ENCODE results near the gene RTP5. TPM values are rescaled to one million over a fixed set of nuclear protein-coding genes. Genes with fewer than 3 reads are reported as not detected.

The RTP5 gene
- total and polyA plus RNA-seq, 2 donors (not counting 1 experiment from before 2014, with no cell fraction given): not detected

DNA sequence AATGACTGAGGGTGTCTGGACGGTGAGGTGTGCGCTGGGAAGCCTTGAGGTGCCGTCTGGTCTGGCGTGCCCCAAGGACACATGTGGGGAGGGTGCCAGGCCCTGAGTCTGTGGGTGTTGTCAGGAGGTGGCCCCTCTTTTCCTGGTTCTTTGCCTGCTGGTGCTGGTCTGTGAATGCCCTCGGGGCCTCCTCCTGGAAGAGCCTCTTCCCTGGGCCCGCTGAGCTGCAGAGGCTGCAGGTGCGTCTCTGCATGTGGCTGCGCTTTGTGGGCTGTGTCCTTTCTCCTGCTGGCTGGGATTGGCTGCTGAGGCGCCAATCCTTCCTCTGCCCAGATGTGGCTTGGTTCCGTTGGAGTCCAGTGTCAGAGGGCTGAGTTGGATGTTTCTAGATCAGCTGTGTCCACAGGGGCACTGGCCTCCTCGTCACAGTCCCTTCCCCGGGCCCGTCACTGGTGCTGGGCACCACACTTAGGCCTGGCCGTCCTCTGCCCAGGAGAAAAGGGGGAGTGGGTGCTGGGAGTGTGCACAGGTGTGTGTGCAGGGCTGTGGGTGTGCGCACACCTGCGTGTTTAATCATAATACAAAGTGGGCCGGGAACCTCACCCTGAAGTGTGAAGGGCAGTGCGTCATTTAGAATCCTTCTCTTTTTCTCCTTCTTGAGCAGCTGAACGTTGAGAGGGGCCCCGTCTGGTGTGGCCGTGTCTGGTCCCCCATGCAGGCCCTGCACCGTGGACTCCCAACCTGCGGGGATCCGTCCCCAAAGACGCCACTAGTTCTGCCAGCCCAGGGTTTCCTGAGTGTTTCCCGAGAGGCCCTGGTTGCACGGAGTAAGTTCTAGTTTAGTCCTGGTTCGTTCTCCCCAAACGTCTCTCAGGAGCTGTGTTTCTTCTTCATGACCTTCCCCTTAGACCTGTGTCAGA, 35.5 kb downstream of the RTP5 start:
- H3K27me3 Mint-ChIP-seq: no peaks in the 10 kb centered on the region
- no peak for DNase-seq
- Histone ChIP-seq H3K79me2 (ENCODE audit: control insufficient read depth, insufficient read depth, low read length) (peaks cover 36% of the 10 kb centered on the region), H3K4me3 (ENCODE audit: control extremely low read depth in 1 of 5, extremely low read depth in 1 of 5, insufficient read depth in 1 of 5, low read depth in 2 of 5, low read length in 4 of 5) (no peak overlapping the region), H4K20me1 (ENCODE audit: control insufficient read depth, insufficient read depth, low read length, poor library complexity, severe bottlenecking) (peaks cover 52% of the 10 kb centered on the region), H3K4me2 (replicated peaks; ENCODE audit: low read depth, low read length, poor library complexity, severe bottlenecking) (no peak overlapping the region), H3K36me3 (replicated peaks in 1 of 2; ENCODE audit: control extremely low read depth in 1 of 2, control insufficient read depth in 1 of 2, extremely low read depth in 1 of 2, insufficient read depth in 2 of 2, low read length in 1 of 2) (peaks cover 0 to 13% of the 10 kb centered on the region in 2 experiments), H2AFZ (ENCODE audit: insufficient read depth, low read depth, low read length, poor library complexity, severe bottlenecking) (no peak overlapping the region), H3K9ac (ENCODE audit: low read length) (no peak overlapping the region), H3K27ac (ENCODE audit: low read length in 2 of 2) (no peak overlapping the region), H3K9me3 (ENCODE audit: control extremely low read depth in 1 of 3, control insufficient read depth in 2 of 3, insufficient read depth in 1 of 3, low read length in 2 of 3) (no peaks in the 10 kb centered on the region), H3K27me3 (replicated peaks in 1 of 4; ENCODE audit: control extremely low read depth in 1 of 4, control insufficient read depth in 3 of 4, insufficient read depth in 4 of 4, low read length in 3 of 4) (no peaks in the 10 kb centered on the region), H3K4me1 (ENCODE audit: control insufficient read depth in 2 of 2, insufficient read depth in 2 of 2, low read length in 2 of 2) (peaks cover 0 to 6% of the 10 kb centered on the region in 2 donors)
- POLR2A ChIA-PET: no interaction called here
- WGBS (ENCODE audit: insufficient coverage): 95% methylated on average over 28 of the region's 29 CpGs
- CTCF ChIA-PET: no interaction called here
- peaks cover 6% of the 10 kb centered on the region for H3K4me1 Mint-ChIP-seq
- no peak overlapping the region for H3K4me3 Mint-ChIP-seq
- no peak for TF ChIP-seq EZH2 (IDR thresholded peaks at IDR 0.05; ENCODE audit: borderline replicate concordance, insufficient read depth, low read depth, low read length, poor library complexity, severe bottlenecking)
- TF ChIP-seq, protein P1, sequence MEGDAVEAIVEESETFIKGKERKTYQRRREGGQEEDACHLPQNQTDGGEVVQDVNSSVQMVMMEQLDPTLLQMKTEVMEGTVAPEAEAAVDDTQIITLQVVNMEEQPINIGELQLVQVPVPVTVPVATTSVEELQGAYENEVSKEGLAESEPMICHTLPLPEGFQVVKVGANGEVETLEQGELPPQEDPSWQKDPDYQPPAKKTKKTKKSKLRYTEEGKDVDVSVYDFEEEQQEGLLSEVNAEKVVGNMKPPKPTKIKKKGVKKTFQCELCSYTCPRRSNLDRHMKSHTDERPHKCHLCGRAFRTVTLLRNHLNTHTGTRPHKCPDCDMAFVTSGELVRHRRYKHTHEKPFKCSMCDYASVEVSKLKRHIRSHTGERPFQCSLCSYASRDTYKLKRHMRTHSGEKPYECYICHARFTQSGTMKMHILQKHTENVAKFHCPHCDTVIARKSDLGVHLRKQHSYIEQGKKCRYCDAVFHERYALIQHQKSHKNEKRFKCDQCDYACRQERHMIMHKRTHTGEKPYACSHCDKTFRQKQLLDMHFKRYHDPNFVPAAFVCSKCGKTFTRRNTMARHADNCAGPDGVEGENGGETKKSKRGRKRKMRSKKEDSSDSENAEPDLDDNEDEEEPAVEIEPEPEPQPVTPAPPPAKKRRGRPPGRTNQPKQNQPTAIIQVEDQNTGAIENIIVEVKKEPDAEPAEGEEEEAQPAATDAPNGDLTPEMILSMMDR (IDR thresholded peaks at IDR 0.05): no peak
- H3K9me3 Mint-ChIP-seq (ENCODE audit: insufficient read depth): no peaks in the 10 kb centered on the region
- intact Hi-C loops (cut with micrococcal nuclease): no loop called here
- ATAC-seq (ENCODE audit: low read depth): no peak
- no peak overlapping the region for H3K27ac Mint-ChIP-seq

DNA sequence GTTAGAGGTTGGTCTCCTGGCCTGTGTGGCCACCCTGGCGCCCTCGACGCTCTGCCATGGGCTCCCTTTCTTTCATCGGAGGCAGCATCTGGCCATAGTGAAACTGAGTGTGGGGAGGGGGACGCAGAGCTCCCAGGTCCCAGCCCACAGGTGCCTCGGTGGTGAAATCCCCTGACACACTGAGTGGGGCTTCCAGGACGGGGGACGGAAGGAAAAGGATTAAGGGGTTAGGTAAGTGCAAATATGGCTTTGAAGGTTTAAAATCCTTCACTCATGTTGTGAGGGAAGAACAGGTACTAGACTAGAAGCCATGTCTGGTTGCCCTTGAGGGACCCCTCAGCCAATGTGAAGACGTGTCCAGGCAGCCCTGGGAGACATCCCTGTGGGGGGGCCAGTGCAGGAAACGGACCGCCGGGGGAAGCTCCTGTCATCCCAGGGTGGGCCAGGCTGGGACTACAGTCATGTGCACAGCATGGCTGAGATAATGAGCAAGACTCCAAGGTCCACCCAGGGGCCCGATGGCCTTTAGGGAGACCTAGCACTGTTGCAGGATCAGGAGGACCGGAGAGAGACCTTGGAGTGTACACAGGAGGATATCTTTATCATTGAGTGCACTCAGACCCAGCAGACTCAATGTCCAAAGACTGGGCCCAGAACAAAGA, 36.3 kb downstream of the RTP5 start:
- Histone ChIP-seq H3K9me3 (ENCODE audit: control extremely low read depth in 1 of 3, control insufficient read depth in 2 of 3, insufficient read depth in 1 of 3, low read length in 2 of 3) (no peaks in the 10 kb centered on the region), H3K36me3 (replicated peaks in 1 of 2; ENCODE audit: control extremely low read depth in 1 of 2, control insufficient read depth in 1 of 2, extremely low read depth in 1 of 2, insufficient read depth in 2 of 2, low read length in 1 of 2) (peaks cover 0 to 21% of the 10 kb centered on the region in 2 experiments), H3K79me2 (ENCODE audit: control insufficient read depth, insufficient read depth, low read length) (peaks cover 40% of the 10 kb centered on the region), H3K4me2 (replicated peaks; ENCODE audit: low read depth, low read length, poor library complexity, severe bottlenecking) (no peak overlapping the region), H3K4me3 (ENCODE audit: control extremely low read depth in 1 of 5, extremely low read depth in 1 of 5, insufficient read depth in 1 of 5, low read depth in 2 of 5, low read length in 4 of 5) (no peak overlapping the region), H3K4me1 (ENCODE audit: control insufficient read depth in 2 of 2, insufficient read depth in 2 of 2, low read length in 2 of 2) (peaks cover 0 to 6% of the 10 kb centered on the region in 2 donors), H4K20me1 (ENCODE audit: control insufficient read depth, insufficient read depth, low read length, poor library complexity, severe bottlenecking) (peaks cover 54% of the 10 kb centered on the region), H3K27me3 (replicated peaks in 1 of 4; ENCODE audit: control extremely low read depth in 1 of 4, control insufficient read depth in 3 of 4, insufficient read depth in 4 of 4, low read length in 3 of 4) (no peaks in the 10 kb centered on the region), H2AFZ (ENCODE audit: insufficient read depth, low read depth, low read length, poor library complexity, severe bottlenecking) (no peak overlapping the region), H3K27ac (ENCODE audit: low read length in 2 of 2) (no peak overlapping the region), H3K9ac (ENCODE audit: low read length) (no peak overlapping the region)
- no peaks in the 10 kb centered on the region for H3K9me3 Mint-ChIP-seq (ENCODE audit: insufficient read depth)
- DNase-seq: no peak
- ChIA-PET CTCF (no interaction called here), POLR2A (no interaction called here)
- H3K4me3 Mint-ChIP-seq: no peak overlapping the region
- ATAC-seq (ENCODE audit: low read depth): no peak
- H3K27ac Mint-ChIP-seq: no peak overlapping the region
- intact Hi-C loops (cut with micrococcal nuclease): no loop called here
- TF ChIP-seq, protein P1 (IDR thresholded peaks at IDR 0.05): no peak
- no peak for TF ChIP-seq EZH2 (IDR thresholded peaks at IDR 0.05; ENCODE audit: borderline replicate concordance, insufficient read depth, low read depth, low read length, poor library complexity, severe bottlenecking)
- peaks cover 6% of the 10 kb centered on the region for H3K4me1 Mint-ChIP-seq
- no peaks in the 10 kb centered on the region for H3K27me3 Mint-ChIP-seq
- WGBS (ENCODE audit: insufficient coverage): 96% methylated on average over 11 of the region's 14 CpGs

All from B cell (primary cell).